HepG2 (cell line): ENCODE data around the gene RHBDD1. TPM values are rescaled to one million over a fixed set of nuclear protein-coding genes. Genes with fewer than 3 reads are reported as not detected.

Experiments used
- ATF3 ChIP-seq: sonication (generic); formaldehyde crosslinking; IDR thresholded peaks from 2 replicates; pipeline ENCODE4 v1.4.0; 2020; ENCODE audit warnings: missing genetic modification reagents
- ATF7-NPFF ChIP-seq: sonication (generic); formaldehyde crosslinking; IDR thresholded peaks from 2 replicates; pipeline ENCODE4 v1.8.1; 2023; ENCODE audit warnings: mild to moderate bottlenecking, low read depth, missing genetic modification reagents, moderate library complexity
- GABPA ChIP-seq, 2 experiments: IDR thresholded peaks; 2 replicates each; pipeline ENCODE4 v1.6.1; 2011 to 2016; ENCODE audit warnings: low read depth in 2 of 2, low read length in 1 of 2, missing biosample characterization in 1 of 2, missing genetic modification characterization in 1 of 2
- IRF9 ChIP-seq: sonication (generic); formaldehyde crosslinking; IDR thresholded peaks from 2 replicates; pipeline ENCODE4 v1.8.0; 2022; ENCODE audit warnings: missing genetic modification reagents, mild to moderate bottlenecking, borderline replicate concordance
- KLF13 ChIP-seq: sonication (generic); formaldehyde crosslinking; IDR thresholded peaks from 2 replicates; pipeline ENCODE4 v1.4.0; 2020; ENCODE audit warnings: mild to moderate bottlenecking, missing genetic modification reagents
- MZF1 ChIP-seq: sonication (generic); formaldehyde crosslinking; IDR thresholded peaks from 2 replicates; pipeline ENCODE4 v1.8.1; 2023; ENCODE audit warnings: mild to moderate bottlenecking, missing genetic modification reagents, borderline replicate concordance
- NR1H2 ChIP-seq: sonication (generic); formaldehyde crosslinking; IDR thresholded peaks from 2 replicates; pipeline ENCODE4 v1.8.1; 2022; ENCODE audit warnings: low read depth, missing genetic modification reagents, borderline replicate concordance
- SMARCE1 ChIP-seq: fragments of 450-650 bp; IDR thresholded peaks from 2 replicates; pipeline ENCODE4 v1.6.1; 2017; ENCODE audit warnings: borderline replicate concordance
- SMYD3 ChIP-seq: sonication (generic); formaldehyde crosslinking; IDR thresholded peaks from 2 replicates; pipeline ENCODE4 v1.8.1; 2023; ENCODE audit warnings: mild to moderate bottlenecking, missing genetic modification reagents
- SRSF1 ChIP-seq: fragments of 200-400 bp; formaldehyde crosslinking; optimal IDR thresholded peaks from 2 replicates; pipeline ENCODE3; 2017; ENCODE audit warnings: mild to moderate bottlenecking, low read depth, low read length, moderate library complexity
- TOPORS ChIP-seq: sonication (generic); formaldehyde crosslinking; IDR thresholded peaks from 2 replicates; pipeline ENCODE4 v1.8.0; 2023; ENCODE audit warnings: mild to moderate bottlenecking, missing genetic modification reagents
- ZNF12 ChIP-seq: sonication (generic); formaldehyde crosslinking; IDR thresholded peaks from 2 replicates; pipeline ENCODE4 v1.5.0; 2020; ENCODE audit warnings: missing genetic modification reagents
- ZNF547 ChIP-seq: sonication (generic); formaldehyde crosslinking; IDR thresholded peaks from 2 replicates; pipeline ENCODE4 v1.5.1; 2020; ENCODE audit warnings: mild to moderate bottlenecking, missing genetic modification reagents
- ZNF772 ChIP-seq: sonication (generic); formaldehyde crosslinking; IDR thresholded peaks from 2 replicates; pipeline ENCODE4 v1.5.0; 2020; ENCODE audit warnings: mild to moderate bottlenecking, missing genetic modification reagents
- polyA plus RNA-seq, 8 experiments: library from polyadenylated mRNA; depleted of rRNA in 3 of 8; stranded (reverse) in 7 of 8; unstranded in 1 of 8; fragments of >200 nt; fragmentation: Illumina TruSeq in 4 of 8; extraction: Trizol in 4 of 8; gene quantifications; 2 replicates each; pipeline versions ENCODE4 v1.2.1 to v1.2.3, GENCODE V29; 2011 to 2016; ENCODE audit warnings: low read depth in 4 of 8, missing spikeins in 1 of 8, mixed read lengths in 1 of 8; ENCODE audit not compliant: insufficient read depth in 1 of 8
- total RNA-seq, 5 experiments: library from RNA; depleted of rRNA; stranded (reverse); fragments of >200 nt; fragmentation: Illumina TruSeq; extraction: Trizol; gene quantifications; 2 replicates each; pipeline ENCODE4 v1.2.3, GENCODE V29; 2016; ENCODE audit warnings: low read depth in 1 of 5

Gene RHBDD1
- total and polyA plus RNA-seq, 2 of the 13 experiments (the other 11 are each of a cell fraction or from before 2014, with no cell fraction given), result 8.2 to 9.5 TPM

- TF ChIP-seq ATF3 (no peak), ZNF547 (0 out of 2 replicates have a peak, but pooled peaks have one; percentile 56), NR1H2 (no peak), SRSF1 (no peak), SMARCE1 (no peak), ZNF12 (CRISPR knock-in tag) (no peak), GABPA (IDR thresholded peaks at IDR 0.05; ENCODE audit: low read depth, low read length) (no peak), GABPA (CRISPR knock-in tag; IDR thresholded peaks at IDR 0.05; ENCODE audit: low read depth) (no peak), MZF1 (CRISPR knock-in tag) (no peak), IRF9 (CRISPR knock-in tag) (no peak), SMYD3 (CRISPR knock-in tag) (no peak), ZNF772 (CRISPR knock-in tag) (no peak), ATF7-NPFF (no peak; the same call in 1 of the 2 replicates), KLF13 (no peak), TOPORS (no peak)
- TF ChIP-seq, all 625 proteins: peak for 27
Observed at GRCh38 chr2:226797289-226797988, 38.4 kb upstream of the RHBDD1 start (continued).
